Measurements from ENCODE around the gene MARCKSL1. TPM values are rescaled to one million over a fixed set of nuclear protein-coding genes. Genes with fewer than 3 reads are reported as not detected.
A peak's percentile ranks its signal among the peaks of the same experiment; 100 is the strongest.

The MARCKSL1 gene
- polyA plus RNA-seq, 1 donor (not counting 4 experiments of a cell fraction or from before 2014, with no cell fraction given): 8.5 TPM

DNA sequence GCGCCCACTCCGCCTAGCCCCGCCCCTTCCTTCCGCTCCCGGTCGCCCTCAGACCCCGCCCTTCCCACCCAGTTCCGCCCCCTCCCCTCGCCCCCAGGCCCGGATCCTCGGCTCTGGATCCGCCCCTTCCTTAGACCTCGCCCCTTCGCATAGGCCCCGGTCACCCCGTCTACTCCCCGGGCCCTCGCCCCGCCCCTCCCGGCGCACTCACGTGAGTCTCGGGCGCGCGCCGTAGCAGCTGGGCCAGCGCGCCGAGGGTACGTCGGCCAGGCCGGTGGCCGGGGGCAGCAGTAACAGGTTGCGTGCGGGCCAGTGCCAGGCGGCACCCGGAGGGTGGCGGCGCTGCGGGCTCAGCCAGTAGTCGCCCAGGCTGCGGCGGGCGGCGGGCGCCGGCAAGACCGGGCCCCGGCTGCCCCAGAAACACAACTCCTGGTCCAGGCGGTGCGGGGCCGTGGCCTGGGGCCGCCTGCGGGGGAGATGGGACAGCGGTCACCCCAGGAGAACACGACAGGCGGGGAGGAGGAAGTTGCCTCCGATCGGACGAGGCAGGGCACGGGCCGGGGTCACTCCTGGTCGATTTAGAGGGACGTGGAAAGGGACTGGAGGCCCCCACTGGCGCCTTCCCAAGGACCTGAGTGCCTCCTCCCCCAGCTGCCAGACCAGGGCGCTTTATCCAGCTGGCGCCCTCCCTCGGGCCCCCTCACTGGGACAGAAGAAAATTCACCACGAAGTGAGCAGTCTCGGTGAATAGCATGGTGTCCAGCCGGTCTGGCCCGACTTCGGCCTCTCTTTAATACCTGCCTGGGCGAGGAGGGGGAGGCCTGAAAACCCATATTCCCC, 15.6 kb upstream of the MARCKSL1 start:
- dilution Hi-C loops (cut with MboI; ENCODE audit: extremely low pct_ligation_motif_present, low sequenced_read_pairs): no loop called here
- H4K20me1 ChIP-seq (ENCODE audit: control insufficient read depth, extremely low read depth, insufficient read depth, low read length): no peaks in the 10 kb centered on the region
- H3K27me3 ChIP-seq (ENCODE audit: control insufficient read depth, extremely low read depth, insufficient read depth, low read length): peaks cover 1% of the 10 kb centered on the region
- H3K4me3 ChIP-seq (ENCODE audit: control insufficient read depth in 2 of 3, extremely low read depth in 1 of 3, insufficient read depth in 2 of 3, low read depth in 1 of 3, low read length in 3 of 3): peak overlapping the region; percentile 41 to 76 (median 60)
- H3K27ac ChIP-seq (ENCODE audit: control insufficient read depth, insufficient read depth, low read length): peak overlapping the region; percentile 54
- H3K4me1 ChIP-seq (ENCODE audit: control insufficient read depth, extremely low read depth, insufficient read depth, low read length): peaks cover 21% of the 10 kb centered on the region
- no peaks in the 10 kb centered on the region for H3K9me3 ChIP-seq (ENCODE audit: control insufficient read depth, low read depth, low read length)
- no peaks in the 10 kb centered on the region for H3K79me2 ChIP-seq (ENCODE audit: control insufficient read depth, insufficient read depth, low read length)
- peak overlapping the region; percentile 93 for H3K4me2 ChIP-seq (ENCODE audit: control insufficient read depth, extremely low read depth, insufficient read depth, low read depth, low read length)
- no peaks in the 10 kb centered on the region for H3K9me1 ChIP-seq (ENCODE audit: control insufficient read depth, extremely low read depth, insufficient read depth, low read length)
- peak overlapping the region; percentile 88 for H2AFZ ChIP-seq (ENCODE audit: control insufficient read depth, low read length)
- TF ChIP-seq, protein P1, sequence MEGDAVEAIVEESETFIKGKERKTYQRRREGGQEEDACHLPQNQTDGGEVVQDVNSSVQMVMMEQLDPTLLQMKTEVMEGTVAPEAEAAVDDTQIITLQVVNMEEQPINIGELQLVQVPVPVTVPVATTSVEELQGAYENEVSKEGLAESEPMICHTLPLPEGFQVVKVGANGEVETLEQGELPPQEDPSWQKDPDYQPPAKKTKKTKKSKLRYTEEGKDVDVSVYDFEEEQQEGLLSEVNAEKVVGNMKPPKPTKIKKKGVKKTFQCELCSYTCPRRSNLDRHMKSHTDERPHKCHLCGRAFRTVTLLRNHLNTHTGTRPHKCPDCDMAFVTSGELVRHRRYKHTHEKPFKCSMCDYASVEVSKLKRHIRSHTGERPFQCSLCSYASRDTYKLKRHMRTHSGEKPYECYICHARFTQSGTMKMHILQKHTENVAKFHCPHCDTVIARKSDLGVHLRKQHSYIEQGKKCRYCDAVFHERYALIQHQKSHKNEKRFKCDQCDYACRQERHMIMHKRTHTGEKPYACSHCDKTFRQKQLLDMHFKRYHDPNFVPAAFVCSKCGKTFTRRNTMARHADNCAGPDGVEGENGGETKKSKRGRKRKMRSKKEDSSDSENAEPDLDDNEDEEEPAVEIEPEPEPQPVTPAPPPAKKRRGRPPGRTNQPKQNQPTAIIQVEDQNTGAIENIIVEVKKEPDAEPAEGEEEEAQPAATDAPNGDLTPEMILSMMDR (optimal IDR thresholded peaks at IDR 0.05 in 1 of 3, IDR thresholded peaks at IDR 0.05 in 1 of 3, conservative IDR thresholded peaks at IDR 0.05 in 1 of 3; ENCODE audit: extremely low read depth in 1 of 3, insufficient read depth in 2 of 3, low read length in 3 of 3): peak in 1 of 3 experiments; percentile 6
- no peak for TF ChIP-seq EZH2 (IDR thresholded peaks at IDR 0.05; ENCODE audit: low read length)
- H3K9ac ChIP-seq (ENCODE audit: control insufficient read depth, extremely low read depth, insufficient read depth, low read length): peak overlapping the region; percentile 84
- DNase-seq (ENCODE audit: low read depth, low spot score) (peak; percentile 65), FAIRE-seq (no peak)
- peaks cover 0 to 4% of the 10 kb centered on the region in 2 experiments for H3K36me3 ChIP-seq (ENCODE audit: control insufficient read depth in 2 of 2, extremely low read depth in 1 of 2, insufficient read depth in 2 of 2, low read length in 2 of 2)

DNA sequence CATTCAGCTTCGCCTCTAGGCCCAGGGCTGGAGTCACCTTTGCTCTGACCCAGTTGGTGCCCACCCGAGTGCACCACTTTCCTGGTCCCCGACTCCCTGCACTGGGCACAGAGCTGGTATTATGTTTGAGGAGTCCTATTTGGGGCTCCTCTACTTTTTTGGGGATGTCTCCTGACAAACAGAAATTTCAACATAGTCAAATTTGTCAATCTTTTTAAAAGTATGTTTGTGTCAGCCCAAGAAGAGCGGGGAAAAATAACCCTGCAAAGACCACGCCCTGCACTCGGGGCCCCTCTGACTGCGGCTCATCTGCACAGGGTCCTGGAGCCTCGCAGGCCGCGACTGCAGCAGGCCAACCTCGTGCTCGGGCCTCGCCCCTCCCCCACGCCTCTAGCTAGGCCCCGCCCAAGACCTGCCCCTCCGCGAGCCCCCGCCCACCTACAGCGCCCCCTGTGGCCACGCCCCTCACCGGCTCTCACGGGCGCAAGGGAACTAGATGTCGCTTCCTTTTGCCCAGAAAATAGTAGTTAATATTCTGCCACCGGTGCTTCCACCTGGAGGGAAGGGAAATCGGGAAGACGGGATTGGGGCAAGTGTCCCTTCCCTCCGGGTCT, 14.9 kb upstream of the MARCKSL1 start:
- Histone ChIP-seq H4K20me1 (ENCODE audit: control insufficient read depth, extremely low read depth, insufficient read depth, low read length) (no peaks in the 10 kb centered on the region), H3K9me1 (ENCODE audit: control insufficient read depth, extremely low read depth, insufficient read depth, low read length) (no peaks in the 10 kb centered on the region), H3K4me2 (ENCODE audit: control insufficient read depth, extremely low read depth, insufficient read depth, low read depth, low read length) (no peak overlapping the region), H3K4me1 (ENCODE audit: control insufficient read depth, extremely low read depth, insufficient read depth, low read length) (peaks cover 21% of the 10 kb centered on the region), H3K36me3 (ENCODE audit: control insufficient read depth in 2 of 2, extremely low read depth in 1 of 2, insufficient read depth in 2 of 2, low read length in 2 of 2) (peaks cover 0 to 4% of the 10 kb centered on the region in 2 experiments), H3K9ac (ENCODE audit: control insufficient read depth, extremely low read depth, insufficient read depth, low read length) (peak overlapping the region; percentile 84), H3K79me2 (ENCODE audit: control insufficient read depth, insufficient read depth, low read length) (no peaks in the 10 kb centered on the region), H3K9me3 (ENCODE audit: control insufficient read depth, low read depth, low read length) (no peaks in the 10 kb centered on the region), H3K27ac (ENCODE audit: control insufficient read depth, insufficient read depth, low read length) (no peak overlapping the region), H3K27me3 (ENCODE audit: control insufficient read depth, extremely low read depth, insufficient read depth, low read length) (peaks cover 7% of the 10 kb centered on the region), H2AFZ (ENCODE audit: control insufficient read depth, low read length) (peak overlapping the region; percentile 88), H3K4me3 (ENCODE audit: control insufficient read depth in 2 of 3, extremely low read depth in 1 of 3, insufficient read depth in 2 of 3, low read depth in 1 of 3, low read length in 3 of 3) (peak overlapping the region; percentile 41 to 61 (median 60))
- no peak for TF ChIP-seq EZH2 (IDR thresholded peaks at IDR 0.05; ENCODE audit: low read length)
- TF ChIP-seq, protein P1 (optimal IDR thresholded peaks at IDR 0.05 in 1 of 3, IDR thresholded peaks at IDR 0.05 in 1 of 3, conservative IDR thresholded peaks at IDR 0.05 in 1 of 3; ENCODE audit: extremely low read depth in 1 of 3, insufficient read depth in 2 of 3, low read length in 3 of 3): peak; percentile 26 to 58 (median 46)
- FAIRE-seq: no peak
- dilution Hi-C loops (cut with MboI; ENCODE audit: extremely low pct_ligation_motif_present, low sequenced_read_pairs): no loop called here
- DNase-seq (ENCODE audit: low read depth, low spot score): no peak
